ENCODE results near the gene NUDT4. TPM values are rescaled to one million over a fixed set of nuclear protein-coding genes. Genes with fewer than 3 reads are reported as not detected.

NUDT4 gene
- total and polyA plus RNA-seq, 2 of the 13 experiments (the other 11 are each of a cell fraction or from before 2014, with no cell fraction given), result 37.3 to 70.1 TPM

GRCh38 chr12:93441617-93442410 is 64.1 kb downstream of the NUDT4 start, which contains the start of gene UBE2N (continued):
- 0 out of 2 replicates have a peak, but pooled peaks have one; percentile 33 for TF ChIP-seq NFAT5 (CRISPR knock-in tag; IDR thresholded peaks at IDR 0.05)
- TF ChIP-seq ZMAT5 (CRISPR knock-in tag; IDR thresholded peaks at IDR 0.05; ENCODE audit: borderline replicate concordance, low read depth), result no peak
- TF ChIP-seq CC2D1A (CRISPR knock-in tag; IDR thresholded peaks at IDR 0.05), result no peak
- TF ChIP-seq TEAD3 (CRISPR knock-in tag; optimal IDR thresholded peaks at IDR 0.05; ENCODE audit: borderline replicate concordance), result no peak
- no peak for TF ChIP-seq ZBTB3 (CRISPR knock-in tag; IDR thresholded peaks at IDR 0.05; ENCODE audit: borderline replicate concordance, low read depth)
- peak; percentile 27; the same call in 1 of the 2 replicates for TF ChIP-seq ZNF333 (CRISPR knock-in tag; IDR thresholded peaks at IDR 0.05; ENCODE audit: borderline replicate concordance)
- peak; percentile 79 for TF ChIP-seq ZNF160 (CRISPR knock-in tag; IDR thresholded peaks at IDR 0.05)
- TF ChIP-seq TAF15 (IDR thresholded peaks at IDR 0.05; ENCODE audit: low read depth, low read length, poor library complexity, severe bottlenecking), result peak; percentile 35
- TF ChIP-seq AKNA (CRISPR knock-in tag; IDR thresholded peaks at IDR 0.05; ENCODE audit: borderline replicate concordance), result no peak; the same call in 1 of the 2 replicates
- TF ChIP-seq NCOA5 (CRISPR knock-in tag; IDR thresholded peaks at IDR 0.05), result no peak
- TF ChIP-seq SPEN (CRISPR knock-in tag; IDR thresholded peaks at IDR 0.05; ENCODE audit: low read depth), result peak; percentile 86
- no peak; the same call in 1 of the 2 replicates for TF ChIP-seq ISL2 (CRISPR knock-in tag; IDR thresholded peaks at IDR 0.05)
- peak; percentile 67; the same call in 1 of the 2 replicates for TF ChIP-seq ZNF580 (CRISPR knock-in tag; IDR thresholded peaks at IDR 0.05; ENCODE audit: borderline replicate concordance, low read depth)
- no peak for TF ChIP-seq ZNF292 (CRISPR knock-in tag; IDR thresholded peaks at IDR 0.05; ENCODE audit: borderline replicate concordance, low read depth)
- peak; percentile 45; the same call in 1 of the 2 replicates for TF ChIP-seq TSC22D2 (CRISPR knock-in tag; IDR thresholded peaks at IDR 0.05; ENCODE audit: borderline replicate concordance)
- peak; percentile 61; the same call in 1 of the 2 replicates for TF ChIP-seq KAT7 (CRISPR knock-in tag; IDR thresholded peaks at IDR 0.05; ENCODE audit: borderline replicate concordance)
- 0 out of 2 replicates have a peak, but pooled peaks have one; percentile 57 for TF ChIP-seq ZNF468 (CRISPR knock-in tag; IDR thresholded peaks at IDR 0.05)

All from HepG2 (cell line).